Epithelial cell of proximal tubule (primary cell): Measurements from ENCODE around the gene MARCHF3. TPM values are rescaled to one million over a fixed set of nuclear protein-coding genes. Genes with fewer than 3 reads are reported as not detected.

Experiments
- DNase-seq: peaks from one replicate; pipeline ENCODE4 v3.0.0-alpha.2; 2011; ENCODE audit warnings: low read depth
- H3K4me3 ChIP-seq: 2 replicates; pipeline ENCODE4 v1.5.1; 2011; ENCODE audit warnings: low read depth, mild to moderate bottlenecking, low read length
- CTCF ChIP-seq: conservative IDR thresholded peaks from 2 replicates; pipeline ENCODE4 v1.5.1; 2012; ENCODE audit warnings: low read depth, mild to moderate bottlenecking, low read length
- total RNA-seq: library from RNA; depleted of rRNA; stranded (reverse); fragments of >200 nt; gene quantifications from 2 replicates; pipeline ENCODE4 v1.2.3, GENCODE V29; 2015

MARCHF3 gene
- total RNA-seq, 1 donor from 2014 or later = 5.0 TPM

- H3K4me3 ChIP-seq = no peak overlapping the region
- no peak for DNase-seq
- no peak for TF ChIP-seq CTCF
Observed at GRCh38 chr5:126969548-126969947, 60.8 kb downstream of the MARCHF3 start.

GRCh38 chr5:126967808-126968466, 62.4 kb downstream of the MARCHF3 start:
- TF ChIP-seq CTCF = no peak
- no peak for DNase-seq
- no peak overlapping the region for H3K4me3 ChIP-seq

DNA sequence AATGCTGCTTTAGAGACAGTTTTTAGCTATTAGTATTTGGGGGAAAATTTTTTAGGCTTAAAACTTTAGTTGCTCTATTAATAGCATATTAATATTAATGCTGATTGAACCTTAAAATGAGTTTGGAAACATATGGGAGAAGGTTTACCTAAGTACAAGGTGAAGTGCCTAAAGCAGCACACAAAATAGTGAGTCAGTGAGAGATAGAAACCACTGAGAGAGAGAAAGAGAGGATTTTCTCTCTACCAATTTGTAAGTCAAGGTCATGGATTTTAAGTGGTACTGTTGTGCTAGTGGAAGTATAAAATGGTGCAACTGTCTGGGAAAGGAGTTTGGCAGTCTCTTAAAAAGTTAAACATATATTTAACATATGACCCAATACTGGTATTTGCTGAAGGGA, 64.9 kb downstream of the MARCHF3 start:
- H3K4me3 ChIP-seq = no peak overlapping the region
- no peak for DNase-seq
- TF ChIP-seq CTCF = no peak

DNA sequence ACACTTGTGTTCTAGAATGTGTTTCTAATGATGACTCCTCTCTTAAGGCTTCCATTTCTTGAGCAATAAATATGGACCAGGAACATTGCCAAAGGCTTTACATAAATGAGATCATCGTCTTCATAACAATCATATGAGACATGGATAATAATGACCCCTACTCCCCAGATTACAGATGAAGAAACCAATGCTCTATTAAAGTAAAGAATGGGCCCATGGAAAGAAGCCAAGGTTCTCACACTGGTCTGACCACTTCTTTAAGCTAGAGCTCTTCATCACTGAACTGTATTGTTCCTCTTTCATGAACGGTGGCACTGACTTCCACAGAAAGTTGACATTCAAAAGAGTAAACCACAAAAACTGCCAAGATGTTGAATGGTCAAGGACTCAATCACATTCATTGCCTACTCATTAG, 65.3 kb downstream of the MARCHF3 start:
- no peak for DNase-seq
- no peak for TF ChIP-seq CTCF
- no peak overlapping the region for H3K4me3 ChIP-seq

DNA sequence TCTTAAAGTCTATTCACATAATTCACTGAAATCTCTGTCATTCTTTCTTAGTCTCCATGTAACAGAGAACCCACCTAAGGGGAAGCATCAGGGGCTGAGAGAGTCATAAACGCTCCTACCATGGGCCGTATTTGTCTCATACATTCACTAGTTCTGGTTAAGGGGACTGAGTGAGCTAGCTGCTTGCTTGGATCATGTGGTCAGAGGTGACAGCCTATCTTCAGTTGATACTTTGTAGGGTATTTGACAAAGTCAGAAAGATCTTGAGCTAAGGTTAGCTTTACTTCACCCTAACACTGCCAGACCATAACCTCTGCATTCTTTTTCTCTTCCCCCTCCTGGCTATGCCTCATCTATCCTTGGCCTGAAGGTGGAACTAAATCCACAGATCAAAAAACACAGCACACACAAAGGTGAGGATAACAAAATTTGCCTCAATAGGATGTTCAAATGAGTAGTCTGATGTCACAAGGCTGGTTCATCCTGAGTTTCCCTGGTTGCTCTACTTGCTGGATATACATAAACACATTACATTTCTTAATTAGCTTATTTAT, 66.5 kb downstream of the MARCHF3 start:
- DNase-seq = no peak
- H3K4me3 ChIP-seq = no peak overlapping the region
- peak; percentile 10 for TF ChIP-seq CTCF

- DNase-seq = no peak
- no peak overlapping the region for H3K4me3 ChIP-seq
- TF ChIP-seq CTCF = no peak
Observed at GRCh38 chr5:126961702-126962101, 68.7 kb downstream of the MARCHF3 start.

- no peak overlapping the region for H3K4me3 ChIP-seq
- no peak for TF ChIP-seq CTCF
- DNase-seq = no peak
Observed at GRCh38 chr5:126961128-126961527, 69.2 kb downstream of the MARCHF3 start.
